ENCODE measurements around the gene NIN.
"Not testable (repeated sequence)": the region's sequence is repeated elsewhere in the genome, so short reads cannot be mapped to it uniquely, and the experiment has no call there.

The NIN gene

GRCh38 chr14:50839048-50839447 lies 8.1 kb upstream of the NIN start:
- no peak for DNase-seq

GRCh38 chr14:50837850-50838470 lies 7.0 kb upstream of the NIN start:
- no peak for DNase-seq

- no peak for DNase-seq
Measured at GRCh38 chr14:50837271-50837670, 6.3 kb upstream of the NIN start.

- DNase-seq: no peak
Measured at GRCh38 chr14:50836515-50836914, 5.6 kb upstream of the NIN start.

- DNase-seq: no peak
Measured at GRCh38 chr14:50835280-50835679, 4.3 kb upstream of the NIN start.

- DNase-seq: no peak
Measured at GRCh38 chr14:50834802-50835276, 3.9 kb upstream of the NIN start.

DNA sequence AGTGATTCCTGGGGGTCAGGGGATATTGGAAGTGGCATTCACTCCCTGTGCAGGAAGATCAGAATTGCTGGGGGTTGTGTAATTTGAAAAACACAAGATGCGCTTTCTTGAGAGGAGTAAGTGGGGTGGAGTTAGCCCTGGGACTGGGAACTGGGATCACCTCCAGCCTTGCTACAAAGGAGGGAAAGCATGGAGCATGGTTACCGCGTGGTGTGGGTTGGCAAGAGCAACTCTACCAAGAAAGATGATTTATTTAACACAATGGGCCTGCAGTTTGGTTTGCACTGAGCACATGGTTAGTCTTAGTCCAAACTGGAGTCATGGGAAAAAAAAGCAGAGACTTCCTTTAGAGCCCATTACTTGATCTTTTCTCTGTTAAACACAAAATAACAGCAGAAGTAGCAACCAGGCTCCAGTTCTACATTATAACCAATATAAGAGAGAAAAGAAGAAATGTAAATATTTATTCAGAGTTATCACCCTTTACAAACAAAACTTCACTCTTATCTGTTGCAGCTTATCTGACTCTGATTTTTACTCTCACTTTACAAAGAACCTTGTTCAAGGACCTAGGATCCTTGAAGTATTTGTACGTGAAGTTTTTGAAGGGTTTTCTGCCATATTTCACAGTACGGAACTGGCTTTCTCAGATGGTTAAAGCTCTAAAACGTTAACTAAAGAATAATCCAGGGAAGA lies 2.1 kb upstream of the NIN start:
- DNase-seq: no peak

DNA sequence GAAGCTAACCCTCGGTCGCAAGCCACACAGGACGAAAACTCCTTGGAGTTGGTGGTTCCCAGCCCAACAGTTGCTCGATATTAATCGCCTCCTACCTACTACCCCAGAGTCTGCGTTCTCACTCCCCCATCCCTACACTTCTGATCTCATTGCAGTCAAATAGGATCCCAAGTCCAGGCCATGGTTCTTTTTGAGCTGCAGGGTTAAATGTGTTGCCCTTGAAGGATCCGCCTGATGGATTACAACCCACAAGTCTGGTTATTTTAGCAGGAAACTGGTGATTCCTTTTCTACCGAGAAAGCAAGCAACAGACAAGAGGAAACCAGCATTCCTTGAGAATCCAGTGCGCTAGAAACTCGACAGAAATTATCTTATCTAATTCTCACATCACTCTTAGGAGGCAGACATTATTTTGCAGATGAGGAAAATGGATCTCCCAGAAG lies 785 bp upstream of the NIN start:
- no peak for DNase-seq

GRCh38 chr14:50830044-50830931 lies 674 bp downstream of the NIN start:
- no peak for DNase-seq

DNA sequence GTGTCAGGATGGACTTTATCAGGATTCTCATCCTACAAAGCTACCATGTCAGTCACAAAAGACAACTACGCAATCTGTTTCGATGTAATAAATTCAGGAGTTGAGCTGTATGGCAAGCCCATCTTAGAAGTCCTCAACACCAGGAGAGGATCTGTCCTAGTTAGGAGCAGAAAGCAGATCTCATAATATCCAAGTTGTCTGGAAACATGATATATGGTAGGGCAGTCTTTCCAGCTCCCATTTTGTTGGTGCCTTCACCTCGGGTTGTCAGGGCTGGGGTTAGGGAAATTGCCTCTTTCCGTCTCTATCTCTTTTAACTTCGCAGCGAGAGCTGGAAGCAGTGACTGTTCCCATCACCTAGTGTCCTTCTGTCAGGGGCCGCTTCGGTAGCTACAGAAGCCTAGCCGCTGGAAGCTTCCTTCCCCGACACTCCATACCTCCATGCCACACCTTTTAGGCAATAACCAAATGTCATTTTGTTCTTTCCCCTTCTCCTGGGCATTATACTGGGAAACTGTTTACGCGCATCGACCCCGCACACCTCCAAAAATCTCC lies 1.4 kb downstream of the NIN start:
- DNase-seq: no peak

- DNase-seq: no peak
Measured at GRCh38 chr14:50828721-50829488, 2.1 kb downstream of the NIN start.

- no peak for DNase-seq
Measured at GRCh38 chr14:50826681-50827080, 4.3 kb downstream of the NIN start.

- no peak for DNase-seq
Measured at GRCh38 chr14:50825307-50825706, 5.7 kb downstream of the NIN start.

- DNase-seq: no peak
Measured at GRCh38 chr14:50823762-50824636, 7.0 kb downstream of the NIN start.

GRCh38 chr14:50823051-50823761 lies 7.8 kb downstream of the NIN start:
- DNase-seq: no peak

- no peak for DNase-seq
Measured at GRCh38 chr14:50822501-50823042, 8.4 kb downstream of the NIN start.

GRCh38 chr14:50821510-50822464 lies 9.2 kb downstream of the NIN start:
- no peak for DNase-seq

DNA sequence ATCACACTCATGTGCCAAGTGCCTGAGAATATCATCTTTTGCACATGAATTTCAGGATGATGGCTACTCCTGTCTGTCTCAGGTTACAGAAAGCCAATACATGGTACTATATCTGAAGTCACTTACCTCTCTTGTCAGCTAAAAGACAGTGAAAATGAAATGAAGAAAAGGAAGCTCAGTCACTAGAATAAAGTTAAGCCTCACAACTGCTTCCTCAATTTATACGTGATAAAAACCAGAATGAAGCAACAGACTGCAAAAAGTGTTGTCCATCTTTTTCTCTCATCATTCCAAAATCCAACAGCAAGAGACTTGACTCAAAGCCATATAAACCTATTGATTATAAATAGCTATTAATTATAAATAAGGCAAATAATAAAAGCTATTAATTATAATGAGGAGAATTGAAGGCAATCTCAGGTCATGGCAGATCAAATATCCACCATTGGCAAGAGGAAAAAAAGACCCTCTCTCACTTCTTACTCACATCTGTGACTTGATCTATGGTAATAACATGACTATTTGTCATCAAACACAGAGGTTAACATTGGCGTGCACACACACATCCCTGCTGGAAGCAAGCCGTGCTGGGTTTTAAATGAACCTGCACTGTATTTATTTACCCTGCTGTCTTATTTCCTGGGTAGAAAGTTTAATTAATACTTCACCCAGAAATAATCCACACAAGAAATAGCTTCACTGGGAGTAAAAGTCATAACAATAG lies 10.0 kb downstream of the NIN start:
- DNase-seq: no peak

DNA sequence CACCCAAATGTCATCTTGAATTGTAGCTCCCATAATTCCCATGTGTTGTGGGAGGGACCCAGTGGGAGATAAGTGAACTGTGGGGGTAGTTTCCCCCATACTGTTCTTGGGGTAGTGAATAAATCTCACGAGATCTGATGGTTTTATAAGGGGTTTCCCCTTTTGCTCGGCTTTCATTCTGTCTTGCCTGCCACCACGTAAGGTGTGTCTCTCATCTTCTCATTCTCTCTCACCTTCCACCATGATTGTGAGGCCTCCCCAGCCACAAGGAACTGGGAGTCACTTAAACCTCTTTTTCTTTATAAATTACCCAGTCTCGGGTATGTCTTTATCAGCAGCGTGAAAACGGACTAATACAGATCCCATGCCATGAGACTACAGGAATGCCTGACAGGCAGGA lies 11.7 kb downstream of the NIN start:
- not testable (repeated sequence) for DNase-seq

Data from amniotic stem cell (primary cell).